HEK293 (cell line): Measurements from ENCODE around the gene HTR4.

Experiments
- CTCF ChIA-PET: fragments of 350-600 bp; formaldehyde crosslinking; extraction: SDS; loops from one replicate; lab custom pipeline; 2021; ENCODE audit warnings: antibody characterized with exemption; lab: Yijun Ruan, JAX
- POLR2A ChIA-PET: fragments of 300-600 bp; formaldehyde crosslinking; extraction: SDS; loops from one replicate; lab custom pipeline; 2020; ENCODE audit warnings: antibody characterized with exemption, inconsistent platforms; lab: Yijun Ruan, JAX
- H3K27ac ChIP-seq: fragments of 200-500 bp; sonication (Bioruptor generic); 2 replicates; pipeline ENCODE4 v1.5.1; 2014; ENCODE audit warnings: low read depth, low read length, control low read depth, inconsistent platforms; ENCODE audit errors: extremely low read depth
- H3K36me3 ChIP-seq, 2 experiments: fragments of 200-500 bp in 1 of 2; sonication (Bioruptor generic) in 1 of 2; 1 replicate in 1 of 2; 2 replicates in 1 of 2; pipeline ENCODE4 v1.5.1; 2014 to 2017; ENCODE audit warnings: inconsistent platforms in 2 of 2, low read length in 2 of 2; ENCODE audit not compliant: control insufficient read depth in 2 of 2, insufficient read depth in 1 of 2
- H3K4me1 ChIP-seq: fragments of 200-500 bp; sonication (Bioruptor generic); 2 replicates; pipeline ENCODE4 v1.5.1; 2014; ENCODE audit warnings: mild to moderate bottlenecking, low read length, inconsistent platforms; ENCODE audit not compliant: control insufficient read depth, insufficient read depth
- H3K4me3 ChIP-seq: 2 replicates; pipeline ENCODE4 v1.5.1; 2011; ENCODE audit warnings: low read depth, mild to moderate bottlenecking, control low read depth, low read length, moderate library complexity
- H3K9me3 ChIP-seq: fragments of 200-500 bp; sonication (Bioruptor generic); 2 replicates; pipeline ENCODE4 v1.5.1; 2014; ENCODE audit warnings: low read depth, low read length, inconsistent platforms; ENCODE audit not compliant: control insufficient read depth, insufficient read depth
- FEZF1 ChIP-seq: fragments of 450-650 bp; formaldehyde crosslinking; IDR thresholded peaks from 2 replicates; pipeline ENCODE4 v1.5.1; 2016; ENCODE audit warnings: missing biosample characterization, missing genetic modification characterization
- PRDM1 ChIP-seq: fragments of 450-650 bp; formaldehyde crosslinking; IDR thresholded peaks from 2 replicates; pipeline ENCODE4; 2016; ENCODE audit warnings: missing biosample characterization, missing genetic modification characterization
- ZFP37 ChIP-seq: fragments of 450-650 bp; formaldehyde crosslinking; IDR thresholded peaks from 2 replicates; pipeline ENCODE4 v1.5.1; 2016; ENCODE audit warnings: missing biosample characterization, missing genetic modification characterization
- ZFP69B ChIP-seq: fragments of 450-650 bp; formaldehyde crosslinking; IDR thresholded peaks from 2 replicates; pipeline ENCODE4 v1.5.1; 2016; ENCODE audit warnings: missing biosample characterization, missing genetic modification characterization
- ZNF157 ChIP-seq: fragments of 450-650 bp; formaldehyde crosslinking; IDR thresholded peaks from 2 replicates; pipeline ENCODE4 v1.5.1; 2016; ENCODE audit warnings: missing biosample characterization, missing genetic modification characterization
- ZNF175 ChIP-seq: fragments of 450-650 bp; formaldehyde crosslinking; IDR thresholded peaks from 2 replicates; pipeline ENCODE4 v1.5.1; 2016; ENCODE audit warnings: missing biosample characterization, missing genetic modification characterization
- ZNF223 ChIP-seq: fragments of 450-650 bp; formaldehyde crosslinking; IDR thresholded peaks from 2 replicates; pipeline ENCODE4 v1.5.1; 2016; ENCODE audit warnings: missing biosample characterization, missing genetic modification characterization
- ZNF24 ChIP-seq: fragments of 450-650 bp; formaldehyde crosslinking; IDR thresholded peaks from 2 replicates; pipeline ENCODE4 v1.5.1; 2016; ENCODE audit warnings: missing biosample characterization, missing genetic modification characterization
- ZNF394 ChIP-seq: fragments of 450-650 bp; formaldehyde crosslinking; IDR thresholded peaks from 2 replicates; pipeline ENCODE4 v1.5.1; 2016; ENCODE audit warnings: missing biosample characterization, missing genetic modification characterization, mild to moderate bottlenecking, moderate library complexity, borderline replicate concordance
- ZNF560 ChIP-seq: fragments of 450-650 bp; formaldehyde crosslinking; IDR thresholded peaks from 2 replicates; pipeline ENCODE4 v1.5.1; 2017; ENCODE audit warnings: missing biosample characterization, missing genetic modification characterization, borderline replicate concordance
- ZNF561 ChIP-seq: fragments of 450-650 bp; IDR thresholded peaks from 2 replicates; pipeline ENCODE4 v1.5.1; 2018; ENCODE audit warnings: missing biosample characterization, missing genetic modification characterization, borderline replicate concordance
- TF ChIP-seq, protein P1 (sequence below): fragments of 450-650 bp; IDR thresholded peaks from 2 replicates; pipeline ENCODE4 v1.5.1; 2018; ENCODE audit warnings: missing biosample characterization, mild to moderate bottlenecking, missing genetic modification characterization
- TF ChIP-seq, protein P2 (sequence below): IDR thresholded peaks from 2 replicates; pipeline ENCODE4 v1.6.1; 2011; ENCODE audit warnings: mild to moderate bottlenecking, low read depth, low read length, borderline replicate concordance
- TF ChIP-seq, protein P3 (sequence below): fragments of 450-650 bp; formaldehyde crosslinking; IDR thresholded peaks from 2 replicates; pipeline ENCODE4 v1.5.1; 2017; ENCODE audit warnings: missing biosample characterization, missing genetic modification characterization
- TF ChIP-seq, protein P4 (sequence below): fragments of 450-650 bp; formaldehyde crosslinking; IDR thresholded peaks from 2 replicates; pipeline ENCODE4 v1.5.1; 2016; ENCODE audit warnings: missing biosample characterization, missing genetic modification characterization
- TF ChIP-seq, protein P5 (sequence below): fragments of 450-650 bp; formaldehyde crosslinking; IDR thresholded peaks from 2 replicates; pipeline ENCODE4 v1.5.1; 2016; ENCODE audit warnings: missing biosample characterization, missing genetic modification characterization, low read depth
- TF ChIP-seq, protein P6 (sequence below): fragments of 450-650 bp; formaldehyde crosslinking; IDR thresholded peaks from 2 replicates; pipeline ENCODE4 v1.5.1; 2016; ENCODE audit warnings: missing biosample characterization, missing genetic modification characterization

The HTR4 gene

DNA sequence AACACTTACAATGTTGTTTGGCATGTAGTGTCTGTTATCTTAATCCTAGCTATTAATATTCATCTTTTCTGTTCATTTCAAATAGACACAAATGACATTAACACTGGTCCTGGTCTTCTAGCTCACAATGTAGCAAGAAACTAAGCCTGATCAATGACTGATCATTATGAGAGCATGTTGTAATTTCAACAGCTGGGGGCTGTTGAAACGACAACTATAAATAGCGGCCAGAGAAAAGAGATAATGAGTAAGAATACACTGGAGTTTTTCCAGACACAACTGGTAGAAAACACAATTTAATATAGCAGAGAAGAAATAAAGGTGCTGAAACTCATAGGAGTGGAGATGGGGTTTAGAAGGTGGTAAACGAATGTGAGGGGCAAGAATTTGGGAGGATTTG, 89.2 kb downstream of the HTR4 start:
- no peaks in the 10 kb centered on the region for H3K4me1 ChIP-seq
- CTCF ChIA-PET: no interaction called here

DNA sequence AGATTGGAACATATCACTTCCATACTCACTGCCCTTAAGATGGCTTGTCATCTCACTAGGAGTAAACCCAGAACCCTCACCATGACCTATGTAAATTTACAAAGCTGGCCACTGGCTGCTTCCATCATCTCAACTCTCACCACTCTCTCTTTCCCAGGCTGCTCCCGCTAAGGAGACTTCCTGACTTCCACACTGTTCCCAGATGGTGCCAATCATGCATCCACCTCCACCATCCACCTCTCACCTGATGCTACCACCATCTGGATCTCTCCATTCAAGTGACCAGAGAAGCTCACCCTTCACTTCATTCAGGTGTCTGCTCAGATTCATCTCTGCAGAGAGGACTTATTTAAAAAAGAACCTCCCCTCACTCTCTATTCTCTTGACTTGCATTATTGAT, 91.3 kb downstream of the HTR4 start:
- POLR2A ChIA-PET: no interaction called here
- no peak overlapping the region for H3K4me3 ChIP-seq
- TF ChIP-seq, protein P1, sequence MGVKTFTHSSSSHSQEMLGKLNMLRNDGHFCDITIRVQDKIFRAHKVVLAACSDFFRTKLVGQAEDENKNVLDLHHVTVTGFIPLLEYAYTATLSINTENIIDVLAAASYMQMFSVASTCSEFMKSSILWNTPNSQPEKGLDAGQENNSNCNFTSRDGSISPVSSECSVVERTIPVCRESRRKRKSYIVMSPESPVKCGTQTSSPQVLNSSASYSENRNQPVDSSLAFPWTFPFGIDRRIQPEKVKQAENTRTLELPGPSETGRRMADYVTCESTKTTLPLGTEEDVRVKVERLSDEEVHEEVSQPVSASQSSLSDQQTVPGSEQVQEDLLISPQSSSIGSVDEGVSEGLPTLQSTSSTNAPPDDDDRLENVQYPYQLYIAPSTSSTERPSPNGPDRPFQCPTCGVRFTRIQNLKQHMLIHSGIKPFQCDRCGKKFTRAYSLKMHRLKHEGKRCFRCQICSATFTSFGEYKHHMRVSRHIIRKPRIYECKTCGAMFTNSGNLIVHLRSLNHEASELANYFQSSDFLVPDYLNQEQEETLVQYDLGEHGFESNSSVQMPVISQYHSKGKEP (tag by site-specific recombination): no peak
- H3K36me3 ChIP-seq: no peaks in the 10 kb centered on the region
- H3K27ac ChIP-seq: no peak overlapping the region
- no peaks in the 10 kb centered on the region for H3K9me3 ChIP-seq
- H3K4me1 ChIP-seq: no peaks in the 10 kb centered on the region
- CTCF ChIA-PET: no interaction called here

More for the DNA sequence above, 89.2 kb downstream of the HTR4 start:
- no peaks in the 10 kb centered on the region for H3K36me3 ChIP-seq
- POLR2A ChIA-PET: interaction anchor here (0.6 kb wide), 1 partner anchor 1877 kb away, joined by 3 read pairs; no protein-coding TSS in a partner anchor
- no peaks in the 10 kb centered on the region for H3K9me3 ChIP-seq
- H3K27ac ChIP-seq: no peak overlapping the region
- TF ChIP-seq PRDM1 (tag by site-specific recombination) (no peak), ZNF24 (no peak), ZFP37 (tag by site-specific recombination) (no peak), ZNF175 (tag by site-specific recombination) (no peak), ZNF157 (tag by site-specific recombination) (no peak), FEZF1 (tag by site-specific recombination) (no peak), ZNF394 (tag by site-specific recombination) (no peak)
- TF ChIP-seq, protein P2, sequence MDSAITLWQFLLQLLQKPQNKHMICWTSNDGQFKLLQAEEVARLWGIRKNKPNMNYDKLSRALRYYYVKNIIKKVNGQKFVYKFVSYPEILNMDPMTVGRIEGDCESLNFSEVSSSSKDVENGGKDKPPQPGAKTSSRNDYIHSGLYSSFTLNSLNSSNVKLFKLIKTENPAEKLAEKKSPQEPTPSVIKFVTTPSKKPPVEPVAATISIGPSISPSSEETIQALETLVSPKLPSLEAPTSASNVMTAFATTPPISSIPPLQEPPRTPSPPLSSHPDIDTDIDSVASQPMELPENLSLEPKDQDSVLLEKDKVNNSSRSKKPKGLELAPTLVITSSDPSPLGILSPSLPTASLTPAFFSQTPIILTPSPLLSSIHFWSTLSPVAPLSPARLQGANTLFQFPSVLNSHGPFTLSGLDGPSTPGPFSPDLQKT: no peak
- TF ChIP-seq, protein P3, sequence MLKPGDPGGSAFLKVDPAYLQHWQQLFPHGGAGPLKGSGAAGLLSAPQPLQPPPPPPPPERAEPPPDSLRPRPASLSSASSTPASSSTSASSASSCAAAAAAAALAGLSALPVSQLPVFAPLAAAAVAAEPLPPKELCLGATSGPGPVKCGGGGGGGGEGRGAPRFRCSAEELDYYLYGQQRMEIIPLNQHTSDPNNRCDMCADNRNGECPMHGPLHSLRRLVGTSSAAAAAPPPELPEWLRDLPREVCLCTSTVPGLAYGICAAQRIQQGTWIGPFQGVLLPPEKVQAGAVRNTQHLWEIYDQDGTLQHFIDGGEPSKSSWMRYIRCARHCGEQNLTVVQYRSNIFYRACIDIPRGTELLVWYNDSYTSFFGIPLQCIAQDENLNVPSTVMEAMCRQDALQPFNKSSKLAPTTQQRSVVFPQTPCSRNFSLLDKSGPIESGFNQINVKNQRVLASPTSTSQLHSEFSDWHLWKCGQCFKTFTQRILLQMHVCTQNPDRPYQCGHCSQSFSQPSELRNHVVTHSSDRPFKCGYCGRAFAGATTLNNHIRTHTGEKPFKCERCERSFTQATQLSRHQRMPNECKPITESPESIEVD (tag by site-specific recombination): no peak
- TF ChIP-seq, protein P4, sequence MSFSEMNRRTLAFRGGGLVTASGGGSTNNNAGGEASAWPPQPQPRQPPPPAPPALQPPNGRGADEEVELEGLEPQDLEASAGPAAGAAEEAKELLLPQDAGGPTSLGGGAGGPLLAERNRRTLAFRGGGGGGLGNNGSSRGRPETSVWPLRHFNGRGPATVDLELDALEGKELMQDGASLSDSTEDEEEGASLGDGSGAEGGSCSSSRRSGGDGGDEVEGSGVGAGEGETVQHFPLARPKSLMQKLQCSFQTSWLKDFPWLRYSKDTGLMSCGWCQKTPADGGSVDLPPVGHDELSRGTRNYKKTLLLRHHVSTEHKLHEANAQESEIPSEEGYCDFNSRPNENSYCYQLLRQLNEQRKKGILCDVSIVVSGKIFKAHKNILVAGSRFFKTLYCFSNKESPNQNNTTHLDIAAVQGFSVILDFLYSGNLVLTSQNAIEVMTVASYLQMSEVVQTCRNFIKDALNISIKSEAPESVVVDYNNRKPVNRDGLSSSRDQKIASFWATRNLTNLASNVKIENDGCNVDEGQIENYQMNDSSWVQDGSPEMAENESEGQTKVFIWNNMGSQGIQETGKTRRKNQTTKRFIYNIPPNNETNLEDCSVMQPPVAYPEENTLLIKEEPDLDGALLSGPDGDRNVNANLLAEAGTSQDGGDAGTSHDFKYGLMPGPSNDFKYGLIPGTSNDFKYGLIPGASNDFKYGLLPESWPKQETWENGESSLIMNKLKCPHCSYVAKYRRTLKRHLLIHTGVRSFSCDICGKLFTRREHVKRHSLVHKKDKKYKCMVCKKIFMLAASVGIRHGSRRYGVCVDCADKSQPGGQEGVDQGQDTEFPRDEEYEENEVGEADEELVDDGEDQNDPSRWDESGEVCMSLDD (tag by site-specific recombination): no peak
- TF ChIP-seq, protein P5, sequence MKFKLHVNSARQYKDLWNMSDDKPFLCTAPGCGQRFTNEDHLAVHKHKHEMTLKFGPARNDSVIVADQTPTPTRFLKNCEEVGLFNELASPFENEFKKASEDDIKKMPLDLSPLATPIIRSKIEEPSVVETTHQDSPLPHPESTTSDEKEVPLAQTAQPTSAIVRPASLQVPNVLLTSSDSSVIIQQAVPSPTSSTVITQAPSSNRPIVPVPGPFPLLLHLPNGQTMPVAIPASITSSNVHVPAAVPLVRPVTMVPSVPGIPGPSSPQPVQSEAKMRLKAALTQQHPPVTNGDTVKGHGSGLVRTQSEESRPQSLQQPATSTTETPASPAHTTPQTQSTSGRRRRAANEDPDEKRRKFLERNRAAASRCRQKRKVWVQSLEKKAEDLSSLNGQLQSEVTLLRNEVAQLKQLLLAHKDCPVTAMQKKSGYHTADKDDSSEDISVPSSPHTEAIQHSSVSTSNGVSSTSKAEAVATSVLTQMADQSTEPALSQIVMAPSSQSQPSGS: no peak
- H3K4me3 ChIP-seq: no peak overlapping the region

DNA sequence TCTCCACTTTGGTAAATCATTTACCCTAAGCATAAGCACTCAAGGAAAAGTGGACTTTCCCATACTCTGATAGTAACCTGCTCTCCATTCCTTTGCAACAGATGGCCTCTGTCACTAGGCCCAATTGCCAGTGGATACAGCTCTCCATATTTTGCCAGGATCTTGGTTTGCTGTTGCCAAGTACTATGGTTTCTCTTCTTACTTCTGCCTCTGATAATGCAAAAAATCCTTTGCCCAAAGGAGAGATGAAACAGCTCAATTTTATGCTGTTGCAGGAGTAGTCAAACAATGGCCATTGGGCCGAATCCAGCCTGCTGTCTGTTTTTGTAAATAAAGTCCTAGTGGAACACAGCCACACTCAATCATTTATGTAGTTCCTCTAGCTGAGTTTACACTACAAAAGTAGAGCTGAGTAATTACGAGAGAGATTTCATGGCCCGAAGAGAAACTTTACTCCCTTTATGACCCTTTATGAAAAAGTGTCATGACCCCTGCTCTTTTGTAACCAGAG, 92.5 kb downstream of the HTR4 start:
- Histone ChIP-seq H3K27ac (no peak overlapping the region), H3K4me1 (no peaks in the 10 kb centered on the region), H3K9me3 (no peaks in the 10 kb centered on the region), H3K4me3 (no peak overlapping the region), H3K36me3 (no peaks in the 10 kb centered on the region)
- ChIA-PET CTCF (interaction anchor here (0.5 to 0.6 kb wide), 2 partner anchors 83 to 473 kb away, joined by 3 read pairs; no protein-coding TSS in a partner anchor), POLR2A (no interaction called here)
- no peak for TF ChIP-seq ZFP69B (tag by site-specific recombination)
- no peak for TF ChIP-seq ZNF561 (tag by site-specific recombination)
- TF ChIP-seq ZNF560 (tag by site-specific recombination): no peak
- TF ChIP-seq, protein P6, sequence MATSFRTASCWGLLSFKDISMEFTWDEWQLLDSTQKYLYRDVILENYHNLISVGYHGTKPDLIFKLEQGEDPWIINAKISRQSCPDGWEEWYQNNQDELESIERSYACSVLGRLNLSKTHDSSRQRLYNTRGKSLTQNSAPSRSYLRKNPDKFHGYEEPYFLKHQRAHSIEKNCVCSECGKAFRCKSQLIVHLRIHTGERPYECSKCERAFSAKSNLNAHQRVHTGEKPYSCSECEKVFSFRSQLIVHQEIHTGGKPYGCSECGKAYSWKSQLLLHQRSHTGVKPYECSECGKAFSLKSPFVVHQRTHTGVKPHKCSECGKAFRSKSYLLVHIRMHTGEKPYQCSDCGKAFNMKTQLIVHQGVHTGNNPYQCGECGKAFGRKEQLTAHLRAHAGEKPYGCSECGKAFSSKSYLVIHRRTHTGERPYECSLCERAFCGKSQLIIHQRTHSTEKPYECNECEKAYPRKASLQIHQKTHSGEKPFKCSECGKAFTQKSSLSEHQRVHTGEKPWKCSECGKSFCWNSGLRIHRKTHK (tag by site-specific recombination): no peak
- TF ChIP-seq, protein P2: no peak
- TF ChIP-seq ZNF223 (tag by site-specific recombination): no peak
